AG10803 (cell line): ENCODE data around the gene APBA2.

Experiments
- DNase-seq: peaks from one replicate; pipeline ENCODE4 v3.0.0; 2010; ENCODE audit warnings: low read depth
- H3K4me3 ChIP-seq: 2 replicates; pipeline ENCODE4 v1.5.1; 2011; ENCODE audit warnings: mild to moderate bottlenecking, low read length, control low read depth
- TF ChIP-seq, protein P1 (sequence below): conservative IDR thresholded peaks from 2 replicates; pipeline ENCODE4 v1.5.1; 2011; ENCODE audit warnings: mild to moderate bottlenecking, low read length, control low read depth, inconsistent platforms

APBA2 gene

DNA sequence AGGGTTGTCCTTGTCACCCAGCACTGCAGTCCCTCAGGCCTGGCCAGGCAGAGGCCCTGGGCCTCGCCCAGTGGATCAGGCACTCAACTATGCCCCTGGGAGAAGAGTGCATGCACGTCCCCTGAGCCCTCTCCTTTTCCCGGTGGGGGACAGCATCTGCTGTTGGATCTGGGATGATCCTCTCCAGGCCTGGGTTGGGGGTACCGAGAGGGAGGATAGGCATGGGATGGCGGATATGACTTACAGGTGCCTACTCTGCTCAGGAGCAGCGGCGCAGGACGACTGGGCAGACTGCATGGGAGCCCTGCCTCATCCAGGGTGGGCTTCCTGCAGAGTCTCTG, 9.0 kb upstream of the APBA2 start:
- DNase-seq = no peak
- H3K4me3 ChIP-seq = no peak overlapping the region
- TF ChIP-seq, protein P1, sequence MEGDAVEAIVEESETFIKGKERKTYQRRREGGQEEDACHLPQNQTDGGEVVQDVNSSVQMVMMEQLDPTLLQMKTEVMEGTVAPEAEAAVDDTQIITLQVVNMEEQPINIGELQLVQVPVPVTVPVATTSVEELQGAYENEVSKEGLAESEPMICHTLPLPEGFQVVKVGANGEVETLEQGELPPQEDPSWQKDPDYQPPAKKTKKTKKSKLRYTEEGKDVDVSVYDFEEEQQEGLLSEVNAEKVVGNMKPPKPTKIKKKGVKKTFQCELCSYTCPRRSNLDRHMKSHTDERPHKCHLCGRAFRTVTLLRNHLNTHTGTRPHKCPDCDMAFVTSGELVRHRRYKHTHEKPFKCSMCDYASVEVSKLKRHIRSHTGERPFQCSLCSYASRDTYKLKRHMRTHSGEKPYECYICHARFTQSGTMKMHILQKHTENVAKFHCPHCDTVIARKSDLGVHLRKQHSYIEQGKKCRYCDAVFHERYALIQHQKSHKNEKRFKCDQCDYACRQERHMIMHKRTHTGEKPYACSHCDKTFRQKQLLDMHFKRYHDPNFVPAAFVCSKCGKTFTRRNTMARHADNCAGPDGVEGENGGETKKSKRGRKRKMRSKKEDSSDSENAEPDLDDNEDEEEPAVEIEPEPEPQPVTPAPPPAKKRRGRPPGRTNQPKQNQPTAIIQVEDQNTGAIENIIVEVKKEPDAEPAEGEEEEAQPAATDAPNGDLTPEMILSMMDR = no peak

DNA sequence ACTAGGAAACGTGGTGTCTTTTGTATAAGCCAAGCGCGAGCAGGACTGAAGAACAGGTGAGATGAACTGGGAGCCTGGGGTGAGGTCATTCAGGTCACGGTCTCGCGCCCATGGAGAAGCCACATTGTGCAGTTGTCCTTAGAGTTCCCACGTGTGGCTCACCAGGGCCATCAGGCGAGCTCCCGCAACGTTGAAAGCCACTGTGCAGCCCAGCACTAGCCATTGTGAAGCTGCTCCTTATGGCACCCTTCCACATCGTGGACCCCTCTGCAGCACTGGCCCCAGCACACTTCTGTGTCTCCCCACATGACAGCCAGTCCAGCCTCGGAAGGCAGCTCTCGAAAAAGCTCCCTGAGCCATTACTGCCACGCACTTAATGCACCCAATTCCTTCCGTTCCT, 7.6 kb upstream of the APBA2 start:
- H3K4me3 ChIP-seq = no peak overlapping the region
- DNase-seq = no peak
- TF ChIP-seq, protein P1 = no peak

DNA sequence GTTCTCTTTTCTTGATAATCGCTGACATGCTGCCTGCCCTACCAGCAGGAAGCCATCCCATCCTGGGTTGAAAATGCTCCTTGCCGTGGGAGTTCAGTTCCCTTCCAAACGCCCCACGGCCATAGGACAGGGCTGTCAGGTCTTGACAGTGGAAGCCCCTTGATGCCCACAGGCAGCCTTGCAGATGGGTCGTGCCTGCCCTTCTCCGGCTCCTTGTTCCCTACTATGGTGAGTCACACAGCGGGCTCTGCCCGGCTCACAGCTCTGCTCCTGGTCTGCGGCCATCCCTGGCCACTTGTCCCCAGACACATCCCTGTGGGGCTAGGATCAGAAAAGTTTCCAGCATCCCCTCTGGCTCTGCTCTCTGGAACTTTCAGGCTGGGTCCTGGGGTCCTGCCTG, 6.2 kb upstream of the APBA2 start:
- TF ChIP-seq, protein P1 = no peak
- H3K4me3 ChIP-seq = no peak overlapping the region
- DNase-seq = no peak

DNA sequence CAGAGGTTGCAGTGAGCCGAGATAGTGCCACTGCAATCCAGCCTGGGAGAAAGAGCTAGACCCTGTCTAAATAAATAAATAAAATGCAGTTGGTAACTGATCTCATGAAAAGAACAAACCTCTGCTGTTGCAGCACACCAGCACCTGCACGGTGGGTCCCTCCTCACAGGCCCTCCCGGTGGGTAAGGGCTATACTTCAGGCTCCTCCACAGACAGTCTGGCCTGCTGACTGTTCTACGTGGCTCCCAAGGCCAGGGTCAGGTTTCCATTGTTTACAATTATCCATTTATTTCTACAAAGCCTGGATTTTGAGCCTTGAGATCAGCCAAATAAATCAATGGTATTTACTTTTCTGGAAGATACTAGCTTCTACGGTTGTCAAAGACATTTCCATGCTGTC, 5.1 kb upstream of the APBA2 start:
- TF ChIP-seq, protein P1 = no peak
- H3K4me3 ChIP-seq = no peak overlapping the region
- DNase-seq = no peak

DNA sequence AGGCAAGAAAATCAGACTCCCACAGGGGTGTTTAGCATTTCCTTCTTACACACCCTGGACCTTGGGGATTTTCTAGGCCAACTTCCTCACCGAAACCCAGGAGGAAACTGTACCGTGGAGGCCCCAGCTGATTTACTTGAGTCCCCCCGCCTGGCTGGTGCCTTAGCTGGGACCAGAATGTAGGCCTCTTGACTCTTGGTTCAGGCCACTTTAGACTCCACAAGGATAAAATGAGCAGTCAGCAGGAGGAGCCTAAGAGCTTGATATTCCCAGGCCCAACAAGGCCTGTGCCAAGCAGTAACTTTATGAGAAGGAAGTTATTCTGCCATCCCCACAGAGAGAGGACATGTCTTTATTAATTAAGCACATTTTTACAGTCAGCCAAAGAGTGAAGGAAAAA, 4.6 kb upstream of the APBA2 start:
- TF ChIP-seq, protein P1 = no peak
- no peak for DNase-seq

DNA sequence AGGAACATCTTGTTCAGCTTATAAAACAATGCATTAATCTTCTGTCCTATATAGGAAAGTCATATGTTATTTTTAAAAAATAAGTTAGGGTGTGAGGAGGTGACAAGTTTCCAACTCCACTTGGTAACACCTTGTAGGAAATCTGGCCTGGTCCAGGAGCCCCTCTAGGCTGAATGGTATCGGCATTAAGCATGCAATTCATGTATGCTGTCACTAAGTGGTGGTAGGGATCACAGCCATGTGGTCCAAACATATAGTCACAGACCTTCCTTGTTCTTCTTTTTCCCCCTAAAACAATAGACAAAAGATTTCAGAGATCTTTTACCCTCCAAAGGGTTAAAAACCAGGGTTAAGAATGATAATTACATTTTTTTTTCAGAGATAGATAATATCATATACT, 4.2 kb upstream of the APBA2 start:
- no peak overlapping the region for H3K4me3 ChIP-seq
- TF ChIP-seq, protein P1 = no peak
- DNase-seq = no peak

More for the DNA sequence above, 4.6 kb upstream of the APBA2 start:
- H3K4me3 ChIP-seq = no peak overlapping the region

DNA sequence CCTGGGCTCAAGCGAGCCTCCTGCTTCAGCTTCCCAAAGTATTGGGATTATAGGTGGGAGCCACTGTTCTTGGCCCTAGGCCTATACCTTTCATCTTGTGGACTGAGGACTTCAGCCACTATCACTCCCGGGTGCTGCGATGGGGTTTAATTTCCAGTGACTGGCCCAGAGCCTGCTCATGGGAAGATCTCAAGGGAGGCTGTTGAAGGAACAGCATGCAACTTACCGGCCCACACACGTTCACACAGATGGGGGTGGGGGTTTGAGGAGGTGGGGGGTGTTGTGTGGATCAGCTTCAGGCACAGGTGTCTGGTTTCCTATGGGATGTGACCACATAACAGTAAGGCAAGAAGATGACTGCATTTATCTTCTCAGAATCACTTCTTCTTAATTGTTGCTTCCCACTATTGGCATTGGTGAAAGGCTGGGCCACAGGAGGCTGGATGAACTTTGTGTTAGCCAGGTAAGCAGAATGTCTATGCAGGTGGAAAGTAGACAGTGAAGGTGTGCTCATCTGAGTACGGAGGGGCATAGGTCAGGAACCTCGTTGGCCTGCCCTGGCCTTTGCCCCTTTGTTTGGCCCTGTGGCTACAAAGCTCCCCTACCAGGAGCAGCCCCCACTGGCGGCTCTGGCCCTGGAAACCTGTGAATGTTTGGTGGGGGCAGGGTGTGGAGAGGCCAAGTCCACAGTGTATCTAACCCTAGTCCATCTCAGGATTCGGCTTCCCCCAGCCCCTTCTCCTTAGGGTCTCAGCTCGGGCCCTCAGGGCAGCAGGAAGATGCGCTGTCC, 1.4 kb upstream of the APBA2 start:
- no peak overlapping the region for H3K4me3 ChIP-seq
- no peak for DNase-seq
- TF ChIP-seq, protein P1 = no peak
